ENCODE results near the gene CC2D2B. TPM values are rescaled to one million over a fixed set of nuclear protein-coding genes. Genes with fewer than 3 reads are reported as not detected.

The CC2D2B gene
- total and polyA plus RNA-seq, 2 of the 13 experiments (the other 11 are each of a cell fraction or from before 2014, with no cell fraction given), result 0.20 TPM; not detected in 1

- TF ChIP-seq TRIM24 (CRISPR knock-in tag; IDR thresholded peaks at IDR 0.05) (no peak), ZNF230 (CRISPR knock-in tag; IDR thresholded peaks at IDR 0.05) (no peak), BCL3 (CRISPR knock-in tag; IDR thresholded peaks at IDR 0.05) (no peak), TIGD3 (CRISPR knock-in tag; IDR thresholded peaks at IDR 0.05; ENCODE audit: borderline replicate concordance) (no peak), ZNF543 (CRISPR knock-in tag; IDR thresholded peaks at IDR 0.05) (0 out of 2 replicates have a peak, but pooled peaks have one; percentile 7), ZBTB26 (CRISPR knock-in tag; IDR thresholded peaks at IDR 0.05; ENCODE audit: borderline replicate concordance) (no peak), ZNF670 (CRISPR knock-in tag; IDR thresholded peaks at IDR 0.05; ENCODE audit: borderline replicate concordance) (0 out of 2 replicates have a peak, but pooled peaks have one; percentile 1), HMGA1 (CRISPR knock-in tag; conservative IDR thresholded peaks at IDR 0.05) (no peak), ZNF280D (CRISPR knock-in tag; IDR thresholded peaks at IDR 0.05) (no peak), CREB3 (CRISPR knock-in tag; IDR thresholded peaks at IDR 0.05) (no peak), XRCC5 (optimal IDR thresholded peaks at IDR 0.05; ENCODE audit: low read length) (peak; percentile 5)
- TF ChIP-seq, protein P1, sequence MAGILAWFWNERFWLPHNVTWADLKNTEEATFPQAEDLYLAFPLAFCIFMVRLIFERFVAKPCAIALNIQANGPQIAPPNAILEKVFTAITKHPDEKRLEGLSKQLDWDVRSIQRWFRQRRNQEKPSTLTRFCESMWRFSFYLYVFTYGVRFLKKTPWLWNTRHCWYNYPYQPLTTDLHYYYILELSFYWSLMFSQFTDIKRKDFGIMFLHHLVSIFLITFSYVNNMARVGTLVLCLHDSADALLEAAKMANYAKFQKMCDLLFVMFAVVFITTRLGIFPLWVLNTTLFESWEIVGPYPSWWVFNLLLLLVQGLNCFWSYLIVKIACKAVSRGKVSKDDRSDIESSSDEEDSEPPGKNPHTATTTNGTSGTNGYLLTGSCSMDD (CRISPR knock-in tag; IDR thresholded peaks at IDR 0.05), result no peak
- TF ChIP-seq, protein P2, sequence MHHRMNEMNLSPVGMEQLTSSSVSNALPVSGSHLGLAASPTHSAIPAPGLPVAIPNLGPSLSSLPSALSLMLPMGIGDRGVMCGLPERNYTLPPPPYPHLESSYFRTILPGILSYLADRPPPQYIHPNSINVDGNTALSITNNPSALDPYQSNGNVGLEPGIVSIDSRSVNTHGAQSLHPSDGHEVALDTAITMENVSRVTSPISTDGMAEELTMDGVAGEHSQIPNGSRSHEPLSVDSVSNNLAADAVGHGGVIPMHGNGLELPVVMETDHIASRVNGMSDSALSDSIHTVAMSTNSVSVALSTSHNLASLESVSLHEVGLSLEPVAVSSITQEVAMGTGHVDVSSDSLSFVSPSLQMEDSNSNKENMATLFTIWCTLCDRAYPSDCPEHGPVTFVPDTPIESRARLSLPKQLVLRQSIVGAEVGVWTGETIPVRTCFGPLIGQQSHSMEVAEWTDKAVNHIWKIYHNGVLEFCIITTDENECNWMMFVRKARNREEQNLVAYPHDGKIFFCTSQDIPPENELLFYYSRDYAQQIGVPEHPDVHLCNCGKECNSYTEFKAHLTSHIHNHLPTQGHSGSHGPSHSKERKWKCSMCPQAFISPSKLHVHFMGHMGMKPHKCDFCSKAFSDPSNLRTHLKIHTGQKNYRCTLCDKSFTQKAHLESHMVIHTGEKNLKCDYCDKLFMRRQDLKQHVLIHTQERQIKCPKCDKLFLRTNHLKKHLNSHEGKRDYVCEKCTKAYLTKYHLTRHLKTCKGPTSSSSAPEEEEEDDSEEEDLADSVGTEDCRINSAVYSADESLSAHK (CRISPR knock-in tag; IDR thresholded peaks at IDR 0.05; ENCODE audit: borderline replicate concordance), result no peak
- TF ChIP-seq, protein P3, sequence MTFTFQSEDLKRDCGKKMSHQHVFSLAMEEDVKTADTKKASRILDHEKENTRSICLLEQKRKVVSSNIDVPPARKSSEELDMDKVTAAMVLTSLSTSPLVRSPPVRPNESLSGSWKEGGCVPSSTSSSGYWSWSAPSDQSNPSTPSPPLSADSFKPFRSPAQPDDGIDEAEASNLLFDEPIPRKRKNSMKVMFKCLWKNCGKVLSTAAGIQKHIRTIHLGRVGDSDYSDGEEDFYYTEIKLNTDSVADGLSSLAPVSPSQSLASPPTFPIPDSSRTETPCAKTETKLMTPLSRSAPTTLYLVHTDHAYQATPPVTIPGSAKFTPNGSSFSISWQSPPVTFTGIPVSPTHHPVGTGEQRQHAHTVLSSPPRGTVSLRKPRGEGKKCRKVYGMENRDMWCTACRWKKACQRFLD (CRISPR knock-in tag; IDR thresholded peaks at IDR 0.05; ENCODE audit: borderline replicate concordance), result no peak
These were observed 909 bp upstream of the CC2D2B start (continued) for GRCh38 chr10:95906677-95907455.
